HCEC 1CT (cell line): ENCODE data around the gene DNAL4.

Experiments
- DNase-seq: peaks from one replicate; pipeline ENCODE4 v3.0.0-alpha.2; 2017

The DNAL4 gene

GRCh38 chr22:38738475-38739070, 55.4 kb downstream of the DNAL4 start:
- DNase-seq = no peak

- no peak for DNase-seq
Measured at GRCh38 chr22:38737302-38738060, 56.5 kb downstream of the DNAL4 start.

- DNase-seq = no peak
Measured at GRCh38 chr22:38736257-38736570, 57.7 kb downstream of the DNAL4 start.

- no peak for DNase-seq
Measured at GRCh38 chr22:38735465-38736256, 58.3 kb downstream of the DNAL4 start.

GRCh38 chr22:38735126-38735464, 58.8 kb downstream of the DNAL4 start:
- no peak for DNase-seq

GRCh38 chr22:38734421-38735100, 59.4 kb downstream of the DNAL4 start:
- DNase-seq = no peak

- no peak for DNase-seq
Measured at GRCh38 chr22:38733724-38734381, 60.1 kb downstream of the DNAL4 start.

GRCh38 chr22:38733329-38733723, 60.6 kb downstream of the DNAL4 start:
- no peak for DNase-seq

GRCh38 chr22:38732251-38732815, 61.6 kb downstream of the DNAL4 start:
- no peak for DNase-seq

GRCh38 chr22:38731703-38732161, 62.2 kb downstream of the DNAL4 start:
- no peak for DNase-seq

- DNase-seq = no peak
Measured at GRCh38 chr22:38730411-38730871, 63.5 kb downstream of the DNAL4 start.

- no peak for DNase-seq
Measured at GRCh38 chr22:38729946-38730345, 64.0 kb downstream of the DNAL4 start.

- DNase-seq = no peak
Measured at GRCh38 chr22:38728871-38729796, 64.8 kb downstream of the DNAL4 start.
